ENCODE data around the gene RAC3.

RAC3 gene

GRCh38 chr17:82080789-82081464 lies 49.4 kb downstream of the RAC3 start:
- Histone ChIP-seq H3K4me3 (ENCODE audit: insufficient read depth, low read length, poor library complexity, severe bottlenecking) (no peak overlapping the region), H3K9me3 (ENCODE audit: insufficient read depth, low read length) (no peaks in the 10 kb centered on the region), H3K27ac (ENCODE audit: low read depth, low read length) (no peak overlapping the region), H3K27me3 (ENCODE audit: low read length) (no peaks in the 10 kb centered on the region), H3K9ac (ENCODE audit: low read length) (no peak overlapping the region), H3K36me3 (ENCODE audit: low read length) (no peaks in the 10 kb centered on the region), H3F3A (ENCODE audit: insufficient read depth) (peaks cover 9% of the 10 kb centered on the region; the same call in 1 of the 2 replicates), H3K9me2 (replicated peaks; ENCODE audit: insufficient read depth, low read length) (no peaks in the 10 kb centered on the region), H3K79me2 (ENCODE audit: insufficient read depth, low read length) (no peaks in the 10 kb centered on the region), H3K4me2 (ENCODE audit: low read depth, low read length, poor library complexity, severe bottlenecking) (no peak overlapping the region), H4K20me1 (ENCODE audit: low read depth, low read length) (no peaks in the 10 kb centered on the region), H2AFZ (ENCODE audit: low read depth, low read length, severe bottlenecking) (no peak overlapping the region)
- TF ChIP-seq CTCF (IDR thresholded peaks at IDR 0.05; ENCODE audit: insufficient read depth, low read length, poor library complexity, severe bottlenecking): no peak
- TF ChIP-seq EZH2phosphoT487 (conservative IDR thresholded peaks at IDR 0.05; ENCODE audit: low read length): no peak

- Histone ChIP-seq H3K4me2 (ENCODE audit: low read depth, low read length, poor library complexity, severe bottlenecking) (no peak overlapping the region), H3K79me2 (ENCODE audit: insufficient read depth, low read length) (no peaks in the 10 kb centered on the region), H3K27me3 (ENCODE audit: low read length) (no peaks in the 10 kb centered on the region), H3K9ac (ENCODE audit: low read length) (no peak overlapping the region), H3F3A (ENCODE audit: insufficient read depth) (peaks cover 5% of the 10 kb centered on the region; the same call in 1 of the 2 replicates), H3K36me3 (ENCODE audit: low read length) (no peaks in the 10 kb centered on the region), H3K4me3 (ENCODE audit: insufficient read depth, low read length, poor library complexity, severe bottlenecking) (no peak overlapping the region), H3K27ac (ENCODE audit: low read depth, low read length) (no peak overlapping the region), H3K9me2 (replicated peaks; ENCODE audit: insufficient read depth, low read length) (no peaks in the 10 kb centered on the region), H2AFZ (ENCODE audit: low read depth, low read length, severe bottlenecking) (no peak overlapping the region), H4K20me1 (ENCODE audit: low read depth, low read length) (no peaks in the 10 kb centered on the region), H3K9me3 (ENCODE audit: insufficient read depth, low read length) (no peaks in the 10 kb centered on the region)
- TF ChIP-seq CTCF (IDR thresholded peaks at IDR 0.05; ENCODE audit: insufficient read depth, low read length, poor library complexity, severe bottlenecking) (no peak), EZH2phosphoT487 (conservative IDR thresholded peaks at IDR 0.05; ENCODE audit: low read length) (no peak)
These were observed 50.1 kb downstream of the RAC3 start for GRCh38 chr17:82081546-82081945.

- Histone ChIP-seq H3K9ac (ENCODE audit: low read length) (no peak overlapping the region), H3K36me3 (ENCODE audit: low read length) (no peaks in the 10 kb centered on the region)
These were observed 50.5 kb downstream of the RAC3 start for GRCh38 chr17:82081966-82082365.

More at GRCh38 chr17:82081966-82082365, 50.5 kb downstream of the RAC3 start:
- H3K27ac ChIP-seq (ENCODE audit: low read depth, low read length): no peak overlapping the region
- H3K4me2 ChIP-seq (ENCODE audit: low read depth, low read length, poor library complexity, severe bottlenecking): no peak overlapping the region
- H3K79me2 ChIP-seq (ENCODE audit: insufficient read depth, low read length): no peaks in the 10 kb centered on the region
- H3K9me3 ChIP-seq (ENCODE audit: insufficient read depth, low read length): no peaks in the 10 kb centered on the region
- H3F3A ChIP-seq (ENCODE audit: insufficient read depth): peaks cover 1% of the 10 kb centered on the region; the same call in 1 of the 2 replicates
- H3K4me3 ChIP-seq (ENCODE audit: insufficient read depth, low read length, poor library complexity, severe bottlenecking): no peak overlapping the region
- H3K9me2 ChIP-seq (replicated peaks; ENCODE audit: insufficient read depth, low read length): no peaks in the 10 kb centered on the region
- H4K20me1 ChIP-seq (ENCODE audit: low read depth, low read length): no peaks in the 10 kb centered on the region
- H3K27me3 ChIP-seq (ENCODE audit: low read length): no peaks in the 10 kb centered on the region
- TF ChIP-seq CTCF (IDR thresholded peaks at IDR 0.05; ENCODE audit: insufficient read depth, low read length, poor library complexity, severe bottlenecking): no peak
- TF ChIP-seq EZH2phosphoT487 (conservative IDR thresholded peaks at IDR 0.05; ENCODE audit: low read length): no peak
- no peak overlapping the region for H2AFZ ChIP-seq (ENCODE audit: low read depth, low read length, severe bottlenecking)
